GM18861 (cell line): ENCODE measurements around the gene GAST.
A peak's percentile ranks its signal among the peaks of the same experiment; 100 is the strongest.
"Not testable (repeated sequence)": the region's sequence is repeated elsewhere in the genome, so short reads cannot be mapped to it uniquely, and the experiment has no call there.

Source experiments
- ATAC-seq: cut with Tn5 transposase; IDR thresholded peaks from one replicate; pipeline ENCODE4 v1.9.1; 2021; ENCODE audit not compliant: unreplicated experiment

GAST gene

GRCh38 chr17:41683441-41684007 lies 28.6 kb upstream of the GAST start:
- no peak for ATAC-seq

- ATAC-seq = no peak
Observed at GRCh38 chr17:41684035-41684434, 28.1 kb upstream of the GAST start.

DNA sequence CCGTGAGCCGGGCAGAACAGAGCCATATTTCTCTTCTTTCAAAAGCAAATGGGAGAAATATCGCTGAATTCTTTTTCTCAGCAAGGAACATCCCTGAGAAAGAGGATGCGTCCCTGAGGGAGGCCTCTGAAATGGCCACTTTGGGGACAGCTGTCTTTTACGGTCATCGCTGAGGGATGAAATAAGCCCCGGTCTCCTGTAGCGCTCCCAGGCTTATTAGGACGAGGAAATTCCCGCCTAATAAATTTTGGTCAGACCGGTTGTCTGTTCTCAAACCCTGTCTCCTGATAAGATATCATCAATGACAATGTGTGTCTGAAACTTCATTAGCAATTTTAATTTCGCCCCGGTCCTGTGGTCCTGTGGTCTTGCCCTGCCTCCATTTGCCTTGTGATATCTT lies 26.4 kb upstream of the GAST start:
- not testable (repeated sequence) for ATAC-seq

DNA sequence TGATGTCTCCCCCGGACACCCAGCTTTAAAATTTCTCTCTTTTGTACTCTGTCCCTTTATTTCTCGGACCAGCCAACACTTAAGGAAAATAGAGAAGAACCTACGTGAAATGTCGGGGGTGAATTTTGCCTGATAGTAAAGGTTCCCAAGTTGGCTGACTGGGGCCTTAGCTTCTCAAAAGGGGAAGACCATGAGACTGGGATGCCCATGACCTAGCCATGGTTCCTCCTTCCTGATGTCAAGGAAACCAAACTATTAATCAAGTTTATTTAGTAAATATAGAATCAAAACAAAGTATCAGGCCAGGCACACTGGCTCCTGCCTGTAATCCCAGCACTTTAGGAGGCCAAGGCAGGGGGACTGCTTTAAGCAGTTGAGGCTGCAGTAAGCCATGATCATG lies 25.9 kb upstream of the GAST start:
- ATAC-seq = no peak

- no peak for ATAC-seq
Observed at GRCh38 chr17:41687828-41688640, 24.1 kb upstream of the GAST start.

DNA sequence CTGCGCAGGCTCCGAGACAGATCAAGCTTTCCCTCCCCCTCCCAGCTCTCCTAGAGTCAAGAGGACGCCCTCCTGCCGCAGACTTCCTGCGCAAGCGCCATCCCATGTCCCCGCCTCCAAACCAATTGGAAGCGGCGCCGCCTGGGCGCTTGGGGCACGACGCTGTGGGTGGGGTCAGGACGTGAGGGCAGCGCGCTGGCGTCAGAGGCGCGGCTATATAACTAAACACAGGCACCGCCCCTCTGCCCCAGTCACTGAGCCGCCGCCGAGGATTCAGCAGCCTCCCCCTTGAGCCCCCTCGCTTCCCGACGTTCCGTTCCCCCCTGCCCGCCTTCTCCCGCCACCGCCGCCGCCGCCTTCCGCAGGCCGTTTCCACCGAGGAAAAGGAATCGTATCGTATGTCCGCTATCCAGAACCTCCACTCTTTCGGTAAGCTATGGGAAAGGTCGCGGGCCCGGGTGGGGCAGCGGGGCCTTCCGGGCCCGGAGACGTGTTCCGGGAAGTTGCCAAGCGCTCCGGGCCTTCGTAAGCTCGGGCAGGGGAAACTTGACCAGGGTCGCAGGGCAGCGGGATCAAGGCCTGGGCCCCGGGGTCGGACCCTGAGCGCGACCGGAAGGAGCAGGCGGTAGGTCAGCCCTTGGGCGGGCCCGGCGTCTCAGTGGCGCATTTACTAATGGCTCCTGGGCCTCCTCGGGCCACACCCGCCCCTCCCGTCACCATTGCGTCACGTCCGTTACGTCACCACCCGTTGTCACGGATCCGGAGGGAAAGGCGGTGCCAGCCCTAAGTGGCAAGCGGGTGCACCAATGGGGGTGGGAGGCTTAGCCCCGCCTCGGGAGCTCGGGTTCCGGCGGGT lies 23.3 kb upstream of the GAST start, which contains the start of gene EIF1:
Gene EIF1 (plus strand): TSS at position 245 of the 856 bp plus-strand sequence. CDS start 154 bp downstream, at position 399.
- peak; percentile 63 for ATAC-seq

- no peak for ATAC-seq
Observed at GRCh38 chr17:41689497-41690299, 22.4 kb upstream of the GAST start.

- no peak for ATAC-seq
Observed at GRCh38 chr17:41690497-41690896, 21.6 kb upstream of the GAST start.

GRCh38 chr17:41691031-41691777 lies 20.9 kb upstream of the GAST start:
- no peak for ATAC-seq

DNA sequence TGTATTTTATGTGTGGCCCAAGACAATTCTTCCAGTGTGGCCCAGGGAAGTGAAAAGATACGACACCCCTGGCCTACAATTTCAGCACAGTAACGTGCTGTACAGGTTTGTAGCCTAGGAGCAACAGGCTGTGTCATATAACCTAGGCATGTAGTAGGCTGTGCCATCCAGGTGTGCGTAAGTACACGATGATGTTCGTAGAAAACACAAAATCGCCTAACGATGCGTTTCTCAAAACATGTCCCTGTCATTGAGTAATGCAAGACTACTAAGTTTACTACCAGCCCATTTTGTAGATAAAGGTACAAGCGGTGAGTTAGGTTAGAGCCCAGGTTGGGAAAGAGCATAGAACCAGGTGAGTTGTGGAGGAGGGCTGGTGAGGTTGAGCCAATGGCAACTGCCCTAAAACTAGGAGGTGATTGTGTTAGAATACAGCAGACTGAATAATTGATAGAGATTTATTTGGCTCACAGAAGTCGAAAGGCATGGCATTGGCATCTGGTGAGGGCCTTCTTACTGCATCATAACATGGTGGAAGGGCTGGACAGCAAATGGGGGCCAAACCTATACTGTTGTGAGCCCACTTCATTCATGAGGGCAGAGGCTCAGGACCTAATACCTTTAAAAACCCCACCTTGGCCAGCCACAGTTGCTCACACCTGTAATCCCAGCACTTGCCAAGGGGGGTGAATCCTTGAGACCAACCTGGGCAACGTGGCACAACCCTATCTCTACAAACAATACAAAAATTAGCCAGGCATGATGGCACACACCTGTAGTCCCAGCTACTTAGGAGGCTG lies 19.2 kb upstream of the GAST start:
- ATAC-seq = no peak

GRCh38 chr17:41695134-41695661 lies 16.9 kb upstream of the GAST start:
- no peak for ATAC-seq

GRCh38 chr17:41695954-41696757 lies 16.0 kb upstream of the GAST start:
- ATAC-seq = no peak

- ATAC-seq = no peak
Observed at GRCh38 chr17:41697122-41697962, 14.8 kb upstream of the GAST start.

DNA sequence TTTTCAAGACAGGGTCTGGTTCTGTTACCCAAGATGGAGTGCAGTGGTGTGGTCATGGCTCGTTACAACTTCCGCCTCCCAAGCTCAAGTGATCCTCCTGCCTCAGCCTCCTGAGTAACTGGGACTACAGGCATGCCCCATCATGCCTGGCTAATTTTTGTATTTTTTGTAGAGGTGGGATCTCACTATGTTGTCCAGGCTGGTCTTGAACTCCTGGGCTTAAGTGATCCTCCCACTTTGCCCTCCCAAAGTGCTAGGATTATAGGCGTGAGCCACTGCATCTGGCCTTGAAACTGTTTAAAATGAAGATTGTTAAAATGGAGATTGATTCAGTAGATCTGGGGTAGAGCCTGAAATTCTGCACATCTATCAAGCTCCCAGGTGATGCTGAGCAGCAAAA lies 11.3 kb upstream of the GAST start:
- not testable (repeated sequence) for ATAC-seq

DNA sequence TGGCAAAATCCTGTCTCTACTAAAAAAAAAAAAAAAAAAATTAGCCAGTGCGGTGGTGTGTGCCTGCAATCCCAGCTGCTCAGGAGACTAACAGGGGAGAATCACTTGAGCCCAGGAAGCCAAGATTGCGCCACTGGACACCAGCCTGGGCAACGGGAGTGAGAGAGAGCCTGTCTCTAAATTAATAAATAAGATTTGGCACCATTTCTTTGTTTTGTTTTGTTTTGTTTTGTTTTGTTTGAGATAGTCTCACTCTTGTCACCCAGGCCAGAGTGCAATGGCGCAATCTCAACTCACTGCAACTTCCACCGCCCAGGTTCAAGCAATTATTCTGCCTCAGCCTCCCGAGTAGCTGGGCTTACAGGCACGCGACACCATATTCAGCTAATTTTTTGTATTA lies 9.4 kb upstream of the GAST start:
- ATAC-seq = no peak

GRCh38 chr17:41705271-41705991 lies 6.7 kb upstream of the GAST start:
- ATAC-seq = no peak
